ES-I3 (cell line): ENCODE results near the gene ZFYVE9.
"Not testable (repeated sequence)": the region's sequence is repeated elsewhere in the genome, so short reads cannot be mapped to it uniquely, and the experiment has no call there.

Experiments used
- H3K36me3 ChIP-seq: 2 replicates; pipeline ENCODE4 v1.6.1; 2013; ENCODE audit warnings: mild to moderate bottlenecking, low read length, control low read depth, moderate library complexity; ENCODE audit not compliant: insufficient read depth
- H3K4me1 ChIP-seq: 2 replicates; pipeline ENCODE4 v1.6.1; 2013; ENCODE audit warnings: mild to moderate bottlenecking, control low read depth, low read length; ENCODE audit not compliant: insufficient read depth
- H3K9ac ChIP-seq: 2 replicates; pipeline ENCODE4 v1.6.1; 2013; ENCODE audit warnings: low read depth, mild to moderate bottlenecking, low read length, moderate library complexity
- H3K9me3 ChIP-seq: 2 replicates; pipeline ENCODE4 v1.6.1; 2013; ENCODE audit warnings: mild to moderate bottlenecking, low read length, moderate library complexity; ENCODE audit not compliant: control insufficient read depth, insufficient read depth

Gene ZFYVE9

DNA sequence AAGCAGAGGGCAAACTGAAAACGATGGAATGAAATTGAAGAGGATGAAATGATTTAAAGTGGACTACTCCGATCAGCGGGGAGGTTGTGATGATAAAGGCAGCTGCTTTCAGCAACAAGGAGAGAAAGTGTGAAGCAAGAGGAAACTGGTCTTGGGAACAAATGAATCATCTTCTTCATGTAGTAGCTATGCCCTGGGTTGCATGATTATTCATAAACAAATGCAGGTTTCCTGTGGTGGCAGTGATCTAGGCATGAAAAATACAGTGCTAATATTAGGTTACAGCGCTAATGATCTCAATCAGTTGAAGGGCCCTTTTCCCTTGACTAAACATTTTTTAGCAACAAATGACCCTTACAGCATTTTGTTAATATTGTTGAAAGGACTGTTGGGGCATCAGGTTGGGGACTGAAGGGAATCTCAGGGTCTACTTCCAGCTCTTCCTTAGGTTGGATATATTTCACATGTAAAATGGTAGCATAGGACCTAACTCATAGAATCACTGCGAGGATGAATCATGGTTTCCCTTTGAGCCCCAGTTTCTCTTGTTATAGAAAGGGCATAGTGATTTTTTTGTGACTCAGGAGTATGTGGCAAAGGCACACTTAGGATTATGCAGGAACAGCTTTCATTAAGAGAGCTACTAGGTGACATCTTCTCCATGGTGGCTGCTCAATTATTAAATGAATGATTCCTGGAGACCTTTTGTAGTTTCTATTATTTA is 1.9 kb upstream of the ZFYVE9 start:
- no peaks in the 10 kb centered on the region for H3K4me1 ChIP-seq
- H3K9ac ChIP-seq: no peak overlapping the region
- H3K9me3 ChIP-seq: no peaks in the 10 kb centered on the region
- no peaks in the 10 kb centered on the region for H3K36me3 ChIP-seq

DNA sequence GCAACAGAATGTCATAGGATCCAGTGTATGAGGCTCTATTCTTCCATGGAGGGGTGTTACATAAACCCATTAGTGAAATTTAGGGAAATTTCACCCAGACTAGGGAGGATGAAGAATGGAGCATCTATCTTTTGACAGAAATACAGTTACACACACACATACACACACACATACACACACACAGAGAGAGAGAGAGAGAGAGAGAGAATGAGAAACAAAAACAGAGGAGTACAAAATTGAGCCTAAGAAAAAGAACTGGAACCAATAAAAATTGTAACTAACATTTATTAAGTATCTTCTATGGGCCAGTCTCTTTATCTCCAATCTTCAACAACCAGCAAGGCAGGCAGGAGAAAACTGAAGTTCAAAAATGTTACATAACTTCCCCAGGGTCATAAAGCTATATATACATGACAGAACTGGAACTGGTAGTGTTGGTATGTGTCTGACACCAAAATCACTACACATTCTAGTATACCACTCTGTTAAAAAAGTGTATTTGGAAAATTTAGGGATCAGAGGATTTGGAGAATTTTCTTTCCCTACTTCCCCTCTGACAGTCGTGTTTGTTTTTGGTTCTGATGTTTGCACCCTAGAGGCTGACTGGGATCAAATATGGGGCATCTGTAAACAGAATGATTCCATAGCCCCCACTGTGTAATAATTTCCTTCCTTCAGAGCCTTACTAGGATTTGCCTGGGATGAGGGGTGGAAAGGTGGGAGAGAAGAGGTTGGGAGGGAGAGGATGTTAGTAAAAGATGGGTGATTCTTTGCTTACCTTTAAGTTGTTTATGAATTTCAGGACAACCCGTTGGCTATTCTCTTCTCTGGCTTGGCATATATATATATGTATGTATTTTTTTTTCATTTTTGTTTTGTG is 1.0 kb upstream of the ZFYVE9 start:
- H3K4me1 ChIP-seq: 0 out of 2 replicates have a peak, but pooled peaks cover 2% of the 10 kb centered on the region
- H3K9me3 ChIP-seq: no peaks in the 10 kb centered on the region
- H3K36me3 ChIP-seq: no peaks in the 10 kb centered on the region
- peak overlapping the region; percentile 99; the same call in 1 of the 2 replicates for H3K9ac ChIP-seq

DNA sequence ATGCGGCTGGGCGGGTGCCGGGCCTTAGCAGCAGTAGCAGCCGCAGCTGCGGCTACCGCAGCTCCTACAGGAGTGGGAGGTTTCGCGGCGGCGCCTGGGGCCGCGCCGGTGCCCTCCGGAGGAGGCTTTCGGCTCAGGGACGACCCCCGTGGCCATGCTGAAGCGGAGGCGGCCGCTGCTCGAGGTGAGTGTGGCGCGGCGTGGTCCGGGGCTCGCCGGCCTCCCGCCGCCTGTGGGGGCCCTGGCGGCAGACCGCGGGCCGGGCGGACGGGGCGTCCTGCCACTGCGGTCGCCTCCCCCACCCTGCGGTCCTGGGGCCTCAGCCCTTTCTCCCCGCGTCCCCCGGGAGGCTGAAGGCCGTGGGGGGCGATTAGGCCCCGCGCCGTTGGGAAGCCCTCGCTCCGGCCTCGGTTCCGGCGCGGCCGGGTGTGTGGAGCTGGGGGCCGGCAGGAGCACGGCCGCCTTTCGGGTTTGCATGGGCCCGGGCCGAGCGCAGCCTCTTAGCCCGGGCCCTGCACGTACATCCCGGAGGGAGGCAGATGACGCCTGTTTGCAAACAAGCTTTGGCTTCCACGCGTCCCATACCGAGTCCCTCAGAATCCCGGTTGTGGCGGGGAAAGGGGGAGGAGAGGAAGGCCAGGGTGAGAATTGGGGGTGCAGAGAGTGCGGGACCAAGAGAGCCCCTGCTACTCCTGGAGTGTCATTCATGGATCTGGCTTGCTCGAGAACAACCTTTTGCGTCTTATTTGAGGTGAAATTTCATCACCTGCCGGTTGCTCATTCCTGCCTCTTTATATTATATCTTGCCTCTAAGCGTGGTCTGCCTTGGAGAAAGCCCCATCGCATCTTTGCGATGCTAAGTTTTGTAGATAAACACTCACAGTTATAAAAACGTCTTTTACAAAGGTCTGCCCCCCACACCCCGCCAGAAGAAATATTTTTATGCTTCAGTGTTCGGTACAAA is 613 bp downstream of the ZFYVE9 start:
- H3K9ac ChIP-seq: peak overlapping the region; percentile 99
- 0 out of 2 replicates have a peak, but pooled peaks cover 2% of the 10 kb centered on the region for H3K4me1 ChIP-seq
- no peaks in the 10 kb centered on the region for H3K36me3 ChIP-seq
- no peaks in the 10 kb centered on the region for H3K9me3 ChIP-seq

DNA sequence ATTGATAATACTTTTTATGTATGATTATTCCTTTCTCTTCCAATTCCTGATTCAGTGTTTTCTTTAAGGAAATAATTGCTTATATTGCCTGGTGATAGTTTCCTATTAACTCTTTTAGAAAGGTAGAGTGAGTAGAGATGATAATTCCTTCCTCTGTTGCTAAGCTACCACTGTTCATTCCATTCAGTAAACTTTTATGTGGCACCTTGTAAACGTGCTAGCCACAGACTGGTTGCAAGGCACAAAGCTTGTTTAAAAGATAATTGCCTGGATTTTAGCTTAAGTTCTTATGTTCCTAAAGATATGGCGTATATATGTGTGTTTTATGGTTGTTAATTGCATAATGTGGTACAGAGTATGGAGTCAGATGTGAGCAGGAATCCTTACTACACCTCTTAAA is 3.2 kb downstream of the ZFYVE9 start:
- H3K4me1 ChIP-seq: 0 out of 2 replicates have a peak, but pooled peaks cover 2% of the 10 kb centered on the region
- no peaks in the 10 kb centered on the region for H3K36me3 ChIP-seq
- no peaks in the 10 kb centered on the region for H3K9me3 ChIP-seq
- H3K9ac ChIP-seq: no peak overlapping the region

DNA sequence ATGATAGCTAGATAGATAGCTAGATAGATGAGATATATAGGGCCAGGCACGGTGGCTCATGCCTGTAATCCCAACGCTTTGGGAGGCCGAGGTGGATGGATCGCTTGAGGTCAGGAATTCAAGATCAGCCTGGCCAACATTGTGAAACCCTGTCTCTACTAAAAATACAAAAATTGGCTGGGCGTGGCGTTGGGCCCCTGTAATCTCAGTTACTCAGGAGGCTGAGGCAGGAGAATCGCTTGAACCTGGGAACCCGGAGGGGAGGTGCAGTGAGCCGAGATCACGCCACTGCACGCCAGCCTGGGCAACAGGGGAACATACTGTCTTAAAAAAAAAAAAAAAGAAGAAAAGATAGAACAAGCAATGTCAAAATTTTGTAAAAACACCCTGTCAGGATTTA is 8.6 kb downstream of the ZFYVE9 start:
- not testable (repeated sequence) for H3K9ac ChIP-seq, H3K36me3 ChIP-seq, H3K4me1 ChIP-seq, H3K9me3 ChIP-seq

DNA sequence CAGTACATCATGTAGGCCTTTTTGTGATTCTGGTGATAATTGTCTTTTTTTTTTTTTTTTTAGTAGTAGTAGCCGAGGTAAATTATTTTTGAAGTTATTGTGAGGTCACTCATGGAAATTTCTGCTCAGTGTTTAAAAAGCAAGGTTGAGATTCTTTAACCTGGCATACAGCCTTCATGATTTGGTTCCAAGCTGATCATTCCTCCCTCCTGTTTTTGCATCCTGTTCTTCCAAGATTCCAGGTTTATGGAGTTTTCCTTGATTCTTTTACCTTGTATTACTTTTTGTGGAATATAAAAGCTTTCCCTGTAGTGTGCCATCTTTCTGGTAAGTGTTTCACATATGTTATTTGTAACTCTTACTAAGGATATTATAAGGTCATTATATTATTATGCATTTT is 9.1 kb downstream of the ZFYVE9 start:
- H3K9ac ChIP-seq: no peak overlapping the region
- no peaks in the 10 kb centered on the region for H3K36me3 ChIP-seq
- H3K4me1 ChIP-seq: no peaks in the 10 kb centered on the region
- H3K9me3 ChIP-seq: no peaks in the 10 kb centered on the region

DNA sequence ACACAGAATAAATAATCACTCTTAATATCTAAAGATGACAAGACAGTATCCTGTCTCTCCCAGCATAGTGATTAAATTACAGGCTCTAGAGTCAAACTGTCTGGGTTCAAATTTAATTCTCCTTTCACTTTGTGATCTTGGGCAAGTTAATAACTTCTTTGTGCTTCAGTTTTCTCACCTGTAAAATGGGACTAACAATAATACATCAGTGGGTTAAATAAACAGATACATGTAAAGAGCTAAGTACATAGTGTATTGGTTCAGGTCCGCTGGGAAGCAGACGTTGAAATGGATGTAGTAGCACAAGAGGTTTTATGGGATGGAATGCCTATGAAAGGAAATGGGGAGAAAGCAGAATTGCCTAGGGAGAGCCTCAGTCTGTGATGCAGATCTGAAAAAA is 10.7 kb downstream of the ZFYVE9 start:
- no peaks in the 10 kb centered on the region for H3K36me3 ChIP-seq
- no peak overlapping the region for H3K9ac ChIP-seq

DNA sequence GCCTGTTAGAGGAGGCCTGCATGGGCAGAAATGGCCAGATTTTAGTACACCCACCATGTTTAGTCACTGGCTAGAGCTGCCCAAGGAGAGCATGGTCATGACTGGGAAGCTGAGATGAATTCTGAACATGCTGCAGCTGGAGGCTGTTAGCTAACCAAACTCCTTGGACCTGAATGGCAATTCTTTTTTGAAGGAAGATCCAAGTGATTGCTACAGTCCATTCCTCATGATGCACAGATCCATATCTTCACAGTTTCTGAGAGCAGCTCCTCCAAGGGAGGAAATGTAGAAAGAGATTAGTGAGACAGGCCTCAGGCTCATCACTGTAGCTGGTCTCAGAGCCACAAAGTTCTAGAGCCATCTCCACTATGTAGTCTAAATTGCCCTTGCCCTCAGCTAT is 11.1 kb downstream of the ZFYVE9 start:
- H3K4me1 ChIP-seq: no peaks in the 10 kb centered on the region
- H3K9ac ChIP-seq: no peak overlapping the region
- no peaks in the 10 kb centered on the region for H3K9me3 ChIP-seq
- no peaks in the 10 kb centered on the region for H3K36me3 ChIP-seq

More for the DNA sequence above, 10.7 kb downstream of the ZFYVE9 start:
- H3K4me1 ChIP-seq: no peaks in the 10 kb centered on the region
- no peaks in the 10 kb centered on the region for H3K9me3 ChIP-seq

DNA sequence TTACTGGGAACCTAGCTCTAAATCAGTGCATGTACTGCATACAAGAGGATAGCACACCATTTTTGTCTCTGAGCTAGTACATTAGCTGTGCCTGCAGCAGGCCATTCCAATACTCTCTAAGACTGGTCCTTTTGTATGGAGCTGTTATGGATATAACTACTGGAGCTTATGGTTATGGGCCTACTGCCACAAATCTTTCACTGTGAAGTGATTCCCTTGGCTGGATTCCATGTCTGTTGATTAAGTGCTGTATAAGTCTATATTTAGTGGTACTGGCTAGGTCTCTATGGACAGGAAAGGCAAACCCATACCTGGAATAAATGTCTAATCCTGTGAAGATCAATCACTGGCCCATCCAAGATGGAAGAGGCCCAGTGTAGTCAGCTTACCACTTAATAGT is 12.0 kb downstream of the ZFYVE9 start:
- Histone ChIP-seq H3K9ac (no peak overlapping the region), H3K4me1 (no peaks in the 10 kb centered on the region), H3K36me3 (no peaks in the 10 kb centered on the region), H3K9me3 (no peaks in the 10 kb centered on the region)

DNA sequence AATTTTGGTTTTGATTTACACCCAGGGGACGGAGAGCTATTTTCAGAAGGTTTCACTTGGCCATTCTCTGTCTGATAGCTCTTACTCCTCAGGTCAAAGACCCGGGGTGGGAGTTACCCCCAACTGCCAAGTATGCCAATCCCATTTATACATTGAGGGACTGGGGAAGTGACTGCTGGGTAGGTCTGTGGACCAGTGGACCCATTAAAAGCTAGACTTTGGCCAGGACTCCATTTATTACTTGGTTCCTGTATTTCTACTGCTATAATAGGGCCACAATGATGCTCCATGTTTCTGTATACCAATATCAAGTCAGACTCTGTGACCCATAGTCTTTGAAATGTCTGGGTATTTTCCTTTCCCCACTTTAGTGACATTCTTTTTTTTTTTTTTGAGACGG is 14.6 kb downstream of the ZFYVE9 start:
- no peaks in the 10 kb centered on the region for H3K9me3 ChIP-seq
- H3K36me3 ChIP-seq: no peaks in the 10 kb centered on the region
- H3K9ac ChIP-seq: no peak overlapping the region
- H3K4me1 ChIP-seq: no peaks in the 10 kb centered on the region

DNA sequence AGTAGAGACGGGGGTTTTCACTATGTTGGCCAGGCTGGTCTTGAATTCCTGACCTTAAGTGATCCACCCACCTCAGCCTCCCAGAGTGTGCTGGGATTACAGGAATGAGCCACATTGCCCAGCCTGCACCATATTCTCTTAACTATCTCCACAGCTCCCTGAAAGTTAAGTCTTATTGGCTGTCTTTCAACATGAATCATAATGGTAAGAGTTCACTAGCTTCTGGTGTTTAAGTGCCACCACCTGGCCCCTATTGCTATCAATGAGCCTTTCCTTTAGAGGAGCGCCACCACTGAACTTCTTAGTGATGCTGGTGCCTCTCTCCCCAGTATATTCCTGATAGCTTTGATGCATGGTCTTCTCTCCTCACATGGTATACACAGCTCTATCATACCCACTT is 15.7 kb downstream of the ZFYVE9 start:
- Histone ChIP-seq H3K9me3 (no peaks in the 10 kb centered on the region), H3K36me3 (no peaks in the 10 kb centered on the region), H3K9ac (no peak overlapping the region), H3K4me1 (no peaks in the 10 kb centered on the region)

DNA sequence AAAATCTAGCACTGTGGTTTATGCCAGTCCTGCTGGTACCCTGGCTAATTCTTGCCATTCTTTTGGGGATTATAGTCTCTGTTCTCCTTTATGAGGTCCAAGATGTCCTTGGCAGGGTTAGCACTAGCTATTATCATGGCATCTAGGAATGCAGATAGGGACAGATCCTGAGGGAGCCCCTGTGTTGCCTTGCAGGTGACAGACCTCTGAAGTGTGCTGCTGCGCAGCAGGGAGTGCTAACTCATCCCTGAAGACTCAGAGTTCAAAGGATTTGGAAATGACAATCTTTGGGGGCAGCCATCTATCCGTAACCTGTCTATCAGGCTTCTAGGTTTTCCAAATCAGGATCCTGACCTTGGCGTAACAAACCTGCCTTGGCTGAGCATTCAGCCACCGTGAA is 16.3 kb downstream of the ZFYVE9 start:
- H3K9ac ChIP-seq: no peak overlapping the region
- H3K36me3 ChIP-seq: no peaks in the 10 kb centered on the region
- no peaks in the 10 kb centered on the region for H3K4me1 ChIP-seq
- H3K9me3 ChIP-seq: no peaks in the 10 kb centered on the region

DNA sequence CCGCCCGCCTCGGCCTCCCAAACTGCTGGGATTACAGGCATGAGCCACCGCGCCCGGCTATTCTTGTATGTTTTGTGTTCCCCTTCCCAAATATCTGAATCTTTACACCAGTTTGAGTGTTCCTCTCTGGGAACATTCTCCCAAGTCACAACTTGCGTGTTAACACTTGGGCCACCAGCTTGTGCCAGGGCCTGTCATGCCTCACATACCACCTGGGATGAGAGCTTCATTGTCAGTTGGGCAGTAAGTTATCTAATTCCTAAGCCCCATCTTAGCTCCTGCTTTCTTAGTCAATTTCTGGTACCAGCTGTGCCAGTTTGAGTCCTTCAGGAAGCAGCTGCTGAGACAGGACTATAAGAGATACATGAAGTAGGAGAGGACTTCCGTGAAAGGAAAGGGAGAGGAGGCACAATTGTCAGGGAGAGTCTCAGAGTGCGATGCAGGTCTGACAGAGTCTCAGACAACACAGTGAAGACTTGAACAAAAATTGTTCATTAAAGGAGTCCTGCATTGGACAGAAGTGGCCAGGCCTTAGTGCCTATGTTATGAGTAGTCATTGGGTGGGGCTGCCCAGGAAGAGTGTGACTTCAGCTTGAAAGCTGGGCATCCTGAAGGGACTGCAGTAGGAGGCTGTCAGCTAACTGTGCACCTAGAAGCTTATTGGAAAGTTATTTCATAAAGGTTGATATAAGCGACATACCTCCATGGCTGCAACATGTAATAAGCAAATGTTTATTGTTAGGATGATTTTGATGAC is 17.3 kb downstream of the ZFYVE9 start:
- H3K9ac ChIP-seq: no peak overlapping the region
- no peaks in the 10 kb centered on the region for H3K9me3 ChIP-seq
- no peaks in the 10 kb centered on the region for H3K4me1 ChIP-seq
- no peaks in the 10 kb centered on the region for H3K36me3 ChIP-seq
